A549 (cell line): ENCODE data around the gene SOS1. TPM values are rescaled to one million over a fixed set of nuclear protein-coding genes. Genes with fewer than 3 reads are reported as not detected.

Experiments used
- ATAC-seq, 2 experiments: fragments of 200-7000 bp in 1 of 2; fragments of >200 bp in 1 of 2; cut with Nextera tagmentation in 1 of 2; cut with Tn5 transposase in 1 of 2; 3 replicates each; pipeline versions ENCODE4 v1.8.0 to v1.9.1; 2018 to 2020; ENCODE audit warnings: mild to moderate bottlenecking in 1 of 2, moderate library complexity in 1 of 2
- CTCF ChIA-PET: fragments of 300-600 bp; sonication (Branson Sonifier 250); formaldehyde crosslinking; extraction: SDS; loops from one replicate; lab custom pipeline; 2021; ENCODE audit warnings: antibody characterized with exemption, inconsistent platforms; lab: Yijun Ruan, JAX
- POLR2A ChIA-PET: fragments of 350-600 bp; formaldehyde crosslinking; extraction: SDS; loops from one replicate; lab custom pipeline; 2021; ENCODE audit warnings: antibody characterized with exemption, inconsistent platforms; lab: Yijun Ruan, JAX
- DNase-seq, 2 experiments: peaks; one replicate each; pipeline versions ENCODE4 v3.0.0 to v3.0.0-alpha.2; 2011 to 2016; ENCODE audit warnings: low read depth in 1 of 2, low spot score in 1 of 2
- FAIRE-seq: peaks from 2 replicates; lab custom pipeline; 2011; peaks lifted over from hg19 to GRCh38; lab: Jason Lieb, UNC
- H3K27ac ChIP-seq, 2 experiments: fragments of >200 bp; sonication (Bioruptor Twin); formaldehyde crosslinking; 3 replicates each; pipeline ENCODE4 v1.5.1; 2016 to 2017
- H3K4me1 ChIP-seq: fragments of >200 bp; sonication (Bioruptor Twin); formaldehyde crosslinking; 3 replicates; pipeline ENCODE4 v1.6.1; 2016
- H3K4me2 ChIP-seq: fragments of >200 bp; sonication (Bioruptor Twin); formaldehyde crosslinking; 3 replicates; pipeline ENCODE4 v1.6.1; 2016
- H3K4me3 ChIP-seq: fragments of >200 bp; sonication (Bioruptor Twin); formaldehyde crosslinking; 3 replicates; pipeline ENCODE4 v1.5.1; 2016
- H3K9me3 ChIP-seq: fragments of >200 bp; sonication (Bioruptor Twin); formaldehyde crosslinking; 3 replicates; pipeline ENCODE4 v1.6.1; 2016
- CEBPB ChIP-seq, 2 experiments: fragments of >200 bp in 1 of 2; sonication (Bioruptor Twin) in 1 of 2; formaldehyde crosslinking in 1 of 2; IDR thresholded peaks; 2 replicates each; pipeline ENCODE4 v1.6.1; 2012 to 2016
- CHD4 ChIP-seq: fragments of 200-600 bp; sonication (generic); IDR thresholded peaks from 2 replicates; pipeline ENCODE4 v1.6.1; 2016; ENCODE audit warnings: antibody characterized with exemption, mild to moderate bottlenecking, borderline replicate concordance
- EHMT2 ChIP-seq: fragments of 200-600 bp; sonication (generic); IDR thresholded peaks from 2 replicates; pipeline ENCODE4 v1.6.1; 2016; ENCODE audit warnings: antibody characterized with exemption, low read depth, mild to moderate bottlenecking, moderate library complexity
- FOSB ChIP-seq: fragments of 250-450 bp; sonication (Bioruptor Pico); IDR thresholded peaks from 2 replicates; pipeline ENCODE4 v1.5.0; 2020; ENCODE audit warnings: mild to moderate bottlenecking, moderate library complexity
- FOSL2 ChIP-seq, 2 experiments: fragments of 450-650 bp in 1 of 2; fragments of >200 bp in 1 of 2; sonication (Bioruptor Twin) in 1 of 2; formaldehyde crosslinking; IDR thresholded peaks; 2 replicates each; pipeline versions ENCODE4 v1.5.0 to v1.6.1; 2016 to 2020; ENCODE audit warnings: mild to moderate bottlenecking in 1 of 2, moderate library complexity in 1 of 2
- HOXB13 ChIP-seq: fragments of 250-450 bp; sonication (Bioruptor Pico); IDR thresholded peaks from 2 replicates; pipeline ENCODE4 v1.5.0; 2020; ENCODE audit warnings: low read depth, mild to moderate bottlenecking, moderate library complexity
- KDM5A ChIP-seq: fragments of 200-600 bp; sonication (generic); IDR thresholded peaks from 2 replicates; pipeline ENCODE4 v1.6.1; 2016; ENCODE audit warnings: antibody characterized with exemption, mild to moderate bottlenecking
- MAZ ChIP-seq: fragments of 150-350 bp; IDR thresholded peaks from 2 replicates; pipeline ENCODE4 v1.6.1; 2014; ENCODE audit warnings: antibody characterized with exemption, low read depth, low read length, borderline replicate concordance
- NR3C1 ChIP-seq: fragments of >200 bp; sonication (Bioruptor Twin); formaldehyde crosslinking; IDR thresholded peaks from 3 replicates; pipeline ENCODE4 v1.6.1; 2017
- POLR2AphosphoS2 ChIP-seq: conservative IDR thresholded peaks from 2 replicates; pipeline ENCODE4 v1.6.1; 2012; ENCODE audit warnings: low read length, improper control_type of control experiment, inconsistent platforms
- RAD21 ChIP-seq, 2 experiments: fragments of >200 bp in 1 of 2; sonication (Bioruptor Twin) in 1 of 2; formaldehyde crosslinking in 1 of 2; IDR thresholded peaks in 1 of 2; conservative IDR thresholded peaks in 1 of 2; 2 replicates in 1 of 2; 3 replicates in 1 of 2; pipeline ENCODE4 v1.6.1; 2012 to 2018; ENCODE audit warnings: inconsistent platforms in 1 of 2
- RNF2 ChIP-seq: fragments of 200-600 bp; sonication (generic); IDR thresholded peaks from 2 replicates; pipeline ENCODE4 v1.6.1; 2016; ENCODE audit warnings: low read depth, mild to moderate bottlenecking, antibody characterized with exemption, moderate library complexity, borderline replicate concordance
- SREBF2 ChIP-seq: fragments of 450-650 bp; IDR thresholded peaks from 2 replicates; pipeline ENCODE4 v1.6.1; 2014; ENCODE audit warnings: mild to moderate bottlenecking, moderate library complexity
- USF2 ChIP-seq: fragments of 450-650 bp; IDR thresholded peaks from 2 replicates; pipeline ENCODE4 v1.6.1; 2014; ENCODE audit warnings: antibody characterized with exemption
- ZFP36 ChIP-seq: fragments of 450-650 bp; IDR thresholded peaks from 2 replicates; pipeline ENCODE4 v1.6.1; 2014; ENCODE audit warnings: borderline replicate concordance; ENCODE audit not compliant: partially characterized antibody
- ZNF302 ChIP-seq: fragments of 250-450 bp; sonication (Bioruptor Pico); IDR thresholded peaks from 2 replicates; pipeline ENCODE4 v1.9.0; 2021; ENCODE audit warnings: inconsistent platforms, mild to moderate bottlenecking, moderate library complexity
- ZSCAN20 ChIP-seq: fragments of 250-450 bp; sonication (Bioruptor Pico); IDR thresholded peaks from 2 replicates; pipeline ENCODE4 v1.8.0; 2022; ENCODE audit warnings: mild to moderate bottlenecking, moderate library complexity
- WGBS: methylation state at CpG from one replicate; pipeline ENCODE4 v1.1.6; 2017; ENCODE audit errors: missing lambda C conversion rate; 5-methylcytosine and 5-hydroxymethylcytosine counted together
- polyA plus RNA-seq, 4 experiments: library from polyadenylated mRNA; depleted of rRNA in 3 of 4; stranded (reverse); fragments of >200 nt; fragmentation: RNase III in 1 of 4; extraction: RNeasy Plus Mini Kit Qiagen cat#74134 plus additional on column Dnase treatment in 1 of 4; gene quantifications; 2 replicates in 3 of 4; 3 replicates in 1 of 4; pipeline ENCODE4 v1.2.3, GENCODE V29; 2011 to 2017

Gene SOS1
- polyA plus RNA-seq, 2 of the 4 experiments (the other 2 are of a cell fraction) = 19.6 to 48.9 TPM

DNA sequence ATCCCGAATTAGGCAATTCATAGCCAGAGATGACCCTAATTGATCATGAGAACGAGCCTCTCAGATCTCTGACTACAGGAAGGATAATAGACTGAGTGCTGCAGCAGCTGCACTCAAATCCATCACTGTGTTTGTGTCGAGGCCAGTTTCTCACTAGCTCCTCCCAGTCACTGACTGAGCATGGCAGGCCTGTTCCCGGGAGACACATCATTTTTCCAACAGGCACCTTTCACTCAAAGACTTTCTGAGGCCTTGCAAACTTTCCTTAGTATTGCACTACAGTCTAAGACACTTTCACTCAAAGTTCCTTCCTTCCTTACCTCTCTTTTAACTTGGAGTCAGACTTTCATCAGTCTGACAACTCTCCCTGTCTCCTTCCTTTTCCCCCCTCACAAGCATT, 13.7 kb downstream of the SOS1 start:
- no peak for FAIRE-seq
- ATAC-seq = peak; percentile 84 to 89
- Histone ChIP-seq H3K4me2 (peak overlapping the region; percentile 13), H3K27ac (0 out of 6 replicates have a peak overlapping the region, but pooled peaks of 1 of the 2 experiments have one; percentile 9), H3K9me3 (no peaks in the 10 kb centered on the region), H3K4me1 (peaks cover 15% of the 10 kb centered on the region), H3K4me3 (no peak overlapping the region)
- POLR2A ChIA-PET = interaction anchor here (0.6 kb wide), 1 partner anchor 13 kb away, joined by 3 read pairs; no protein-coding TSS in a partner anchor
- no peak for TF ChIP-seq NR3C1
- no peak for TF ChIP-seq USF2
- no peak for TF ChIP-seq POLR2AphosphoS2
- no peak for TF ChIP-seq RNF2
- TF ChIP-seq RAD21 (conservative IDR thresholded peaks at IDR 0.05 in 1 of 2, IDR thresholded peaks at IDR 0.05 in 1 of 2) = no peak
- TF ChIP-seq KDM5A = no peak
- no peak for TF ChIP-seq HOXB13
- no peak for TF ChIP-seq SREBF2
- TF ChIP-seq ZNF302 (CRISPR knock-in tag) = no peak
- TF ChIP-seq EHMT2 = no peak
- TF ChIP-seq ZFP36 = no peak
- no peak for TF ChIP-seq ZSCAN20 (CRISPR knock-in tag)
- DNase-seq = peak in 1 of 2 experiments; percentile 26
- 35% methylated on average over 4 of the region's 4 CpGs for WGBS
- CTCF ChIA-PET = interaction anchor here (0.5 to 0.7 kb wide), 2 partner anchors 58 to 174 kb away, joined by 3 read pairs; no protein-coding TSS in a partner anchor

DNA sequence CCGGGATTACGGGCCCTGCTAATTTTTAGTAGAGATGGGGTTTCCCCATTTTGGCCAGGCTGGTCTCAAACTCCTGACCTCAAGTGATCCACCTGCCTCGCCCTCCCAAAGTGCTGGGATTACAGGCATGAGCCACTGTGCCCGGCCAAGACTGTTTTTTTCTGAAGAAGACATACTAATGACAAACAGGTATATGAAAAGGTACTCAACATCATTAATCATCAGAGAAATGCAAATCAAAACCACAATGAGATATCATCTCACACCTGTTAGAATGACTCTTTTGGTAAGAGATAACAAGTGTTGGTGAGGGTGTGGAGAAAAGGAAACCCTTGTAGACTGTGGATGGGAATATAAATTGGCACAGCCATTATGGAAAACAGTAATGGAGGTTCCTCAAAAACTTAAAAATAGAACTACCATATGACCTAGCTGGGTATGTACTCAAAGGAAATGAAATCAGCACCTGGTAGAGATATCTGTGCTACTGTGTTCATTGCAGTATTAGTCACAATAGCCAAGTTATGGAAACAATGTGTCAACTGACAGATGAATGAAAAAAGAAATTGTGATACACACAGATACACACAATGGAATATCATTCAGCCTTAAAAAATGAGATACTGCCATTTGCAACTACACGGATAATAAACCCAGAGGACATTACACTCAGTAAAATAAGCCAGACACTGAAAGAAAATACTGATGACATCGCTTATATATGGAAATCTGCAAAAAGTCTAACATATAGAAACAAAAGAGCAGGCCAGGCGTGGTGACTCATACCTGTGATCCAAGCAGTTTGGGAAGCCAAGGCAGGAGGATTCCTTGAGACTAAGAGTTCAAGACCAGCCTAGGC, 20.8 kb downstream of the SOS1 start:
- DNase-seq (no peak), FAIRE-seq (no peak), ATAC-seq (no peak; a peak in 1 of 6 replicates)
- Histone ChIP-seq H3K27ac (no peak overlapping the region), H3K9me3 (no peaks in the 10 kb centered on the region), H3K4me3 (no peak overlapping the region), H3K4me1 (peaks cover 12% of the 10 kb centered on the region; the same call in 1 of the 3 replicates), H3K4me2 (no peak overlapping the region)
- WGBS = 81% methylated on average over 7 of the region's 7 CpGs
- TF ChIP-seq CHD4 (no peak), FOSL2 (IDR thresholded peaks at IDR 0.05) (no peak), FOSL2 (CRISPR knock-in tag; IDR thresholded peaks at IDR 0.05) (peak; percentile 47; the same call in 1 of the 2 replicates)
- ChIA-PET CTCF (interaction anchor here (1.5 kb wide), 1 partner anchor 24 kb away, joined by 3 read pairs; no protein-coding TSS in a partner anchor), POLR2A (no interaction called here)

DNA sequence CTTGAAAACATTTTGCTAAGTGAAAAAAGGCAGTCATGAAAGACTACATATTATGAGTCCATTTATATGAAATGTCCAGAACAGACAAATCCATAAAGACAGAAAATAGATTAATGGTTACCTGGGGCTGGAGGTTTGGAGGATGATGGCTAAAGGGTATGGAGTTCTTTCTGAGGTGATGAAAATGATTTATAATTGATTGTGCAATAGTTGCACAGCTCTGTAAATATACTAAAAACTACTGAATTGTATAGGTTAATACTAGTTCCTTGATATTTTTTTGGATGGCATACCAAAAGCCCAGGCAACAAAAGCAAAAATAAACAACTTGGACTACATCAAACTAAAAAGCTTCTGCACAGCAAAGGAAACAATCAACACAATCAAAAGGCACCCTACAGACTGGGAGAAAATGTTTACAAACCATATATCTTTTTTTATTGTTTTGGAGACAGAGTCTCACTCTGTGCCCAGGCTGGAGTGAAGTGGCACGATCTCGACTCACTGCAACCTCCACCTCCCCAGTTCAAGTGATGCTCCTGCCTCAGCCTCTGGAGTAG, 21.5 kb downstream of the SOS1 start:
- Histone ChIP-seq H3K4me3 (no peak overlapping the region), H3K4me2 (no peak overlapping the region), H3K4me1 (peaks cover 12% of the 10 kb centered on the region; the same call in 1 of the 3 replicates), H3K9me3 (no peaks in the 10 kb centered on the region), H3K27ac (no peak overlapping the region)
- CTCF ChIA-PET = interaction anchor here (1.5 kb wide), 1 partner anchor 25 kb away, joined by 3 read pairs; no protein-coding TSS in a partner anchor
- no peak for ATAC-seq
- 72% methylated on average over 2 of the region's 2 CpGs for WGBS
- no peak for DNase-seq
- POLR2A ChIA-PET = no interaction called here
- TF ChIP-seq MAZ (no peak), FOSB (CRISPR knock-in tag) (no peak), CEBPB (IDR thresholded peaks at IDR 0.05) (peak; percentile 57 to 74; a peak in 3 of 4 replicates), CHD4 (no peak)
- no peak for FAIRE-seq
